PFSK-1 (cell line): ENCODE data around the gene SS18L1.

Experiments used
- FOXP2 ChIP-seq: optimal IDR thresholded peaks from 2 replicates; pipeline ENCODE3; 2011; ENCODE audit warnings: borderline replicate concordance, control low read depth, inconsistent platforms; ENCODE audit not compliant: insufficient read depth; ENCODE audit errors: extremely low read length, extremely low read depth
- POLR2AphosphoS5 ChIP-seq: IDR thresholded peaks from 2 replicates; pipeline ENCODE4 v1.6.1; 2012; ENCODE audit warnings: low read depth, mild to moderate bottlenecking, control low read depth, low read length, moderate library complexity
- REST ChIP-seq, 2 experiments: IDR thresholded peaks; 2 replicates each; pipeline versions ENCODE4 v1.6.1 to v1.8.0; 2011 to 2012; ENCODE audit warnings: low read depth in 2 of 2, low read length in 2 of 2, control low read depth in 1 of 2, inconsistent platforms in 1 of 2, mild to moderate bottlenecking in 1 of 2, moderate library complexity in 1 of 2; ENCODE audit not compliant: insufficient read depth in 1 of 2
- SIN3A ChIP-seq: IDR thresholded peaks from 2 replicates; pipeline ENCODE4 v1.6.1; 2012; ENCODE audit warnings: mild to moderate bottlenecking, low read length, moderate library complexity, borderline replicate concordance; ENCODE audit not compliant: insufficient read depth

- TF ChIP-seq SIN3A (no peak), POLR2AphosphoS5 (no peak), REST (IDR thresholded peaks at IDR 0.05; ENCODE audit: insufficient read depth in 1 of 2, low read depth in 2 of 2, low read length in 2 of 2) (no peak), FOXP2 (no peak)
Observed at GRCh38 chr20:62198931-62199330, 55.4 kb downstream of the SS18L1 start.
